ENCODE measurements around the gene STRAP. TPM values are rescaled to one million over a fixed set of nuclear protein-coding genes. Genes with fewer than 3 reads are reported as not detected.

Gene STRAP
- total and polyA plus RNA-seq, 2 experiments from 2014 or later = 229 to 403 TPM

DNA sequence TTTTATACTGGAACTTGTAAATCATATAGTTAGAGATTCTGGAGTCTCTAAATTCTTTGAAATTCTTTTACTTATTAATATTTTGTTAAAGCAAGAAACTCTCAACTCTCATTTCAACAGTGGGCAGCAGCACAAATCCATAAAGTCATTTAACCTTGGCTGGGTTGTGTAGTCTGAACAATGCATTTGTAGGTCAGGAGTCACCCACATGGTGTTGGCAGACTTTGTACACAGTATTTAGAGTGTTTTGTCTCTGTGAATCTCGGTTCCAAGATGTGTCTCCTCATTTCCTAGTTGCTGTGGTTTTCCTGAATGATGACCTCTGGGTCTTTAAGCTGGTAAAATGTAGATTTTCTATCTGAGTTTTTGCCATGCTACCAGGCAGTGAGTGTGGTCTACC lies 20.8 kb upstream of the STRAP start:
- DNase-seq (ENCODE audit: low spot score) = no peak
- Histone ChIP-seq H2AFZ (no peak overlapping the region), H3K4me1 (ENCODE audit: insufficient read depth) (peaks cover 12% of the 10 kb centered on the region; the same call in 1 of the 2 replicates), H3K4me2 (no peak overlapping the region), H3K4me3 (no peak overlapping the region), H3K27ac (ENCODE audit: low read depth) (no peak overlapping the region), H3K36me3 (ENCODE audit: insufficient read depth) (no peaks in the 10 kb centered on the region), H3K79me2 (replicated peaks; ENCODE audit: insufficient read depth) (no peaks in the 10 kb centered on the region), H3K27me3 (ENCODE audit: insufficient read depth) (no peaks in the 10 kb centered on the region), H4K20me1 (replicated peaks; ENCODE audit: insufficient read depth) (no peaks in the 10 kb centered on the region), H3K9me2 (ENCODE audit: insufficient read depth) (no peaks in the 10 kb centered on the region), H3F3A (replicated peaks; ENCODE audit: low read depth) (no peaks in the 10 kb centered on the region)
- no peak for TF ChIP-seq EZH2 (IDR thresholded peaks at IDR 0.05; ENCODE audit: low read depth, unreplicated experiment)
- no peak for ATAC-seq
- H3K4me3 Mint-ChIP-seq = no peak overlapping the region
- peaks cover 21% of the 10 kb centered on the region for H3K4me1 Mint-ChIP-seq
- peaks cover 1% of the 10 kb centered on the region for H3K27me3 Mint-ChIP-seq (ENCODE audit: insufficient read depth, low read depth, poor library complexity)
- H3K9me3 Mint-ChIP-seq = no peaks in the 10 kb centered on the region
- no peaks in the 10 kb centered on the region for H3K36me3 Mint-ChIP-seq (ENCODE audit: low read depth)
- H3K27ac Mint-ChIP-seq = no peak overlapping the region

DNA sequence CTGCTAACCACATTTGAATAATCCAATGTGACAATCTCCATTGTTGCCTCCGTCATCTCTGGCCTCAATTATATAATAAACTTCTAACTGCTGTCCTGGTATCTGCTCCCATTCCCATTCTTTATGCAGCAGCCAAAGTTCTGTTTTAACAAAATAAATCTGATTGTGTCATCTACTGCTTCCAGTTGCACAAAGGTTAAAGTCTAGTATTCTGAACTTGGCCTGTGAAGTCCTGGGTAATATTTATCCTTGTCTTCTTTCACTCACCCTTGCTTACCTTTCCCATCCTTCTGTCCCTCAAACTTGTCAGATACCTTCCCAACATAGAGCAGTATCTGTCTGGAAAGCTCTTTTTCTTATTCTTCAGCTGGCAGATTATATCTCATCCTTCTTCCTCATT lies 19.3 kb upstream of the STRAP start:
- Mint-ChIP-seq H3K9me3 (no peaks in the 10 kb centered on the region), H3K4me3 (no peak overlapping the region), H3K4me1 (peaks cover 21% of the 10 kb centered on the region), H3K27me3 (ENCODE audit: insufficient read depth, low read depth, poor library complexity) (peaks cover 1% of the 10 kb centered on the region), H3K27ac (no peak overlapping the region), H3K36me3 (ENCODE audit: low read depth) (no peaks in the 10 kb centered on the region)
- Histone ChIP-seq H3K36me3 (ENCODE audit: insufficient read depth) (no peaks in the 10 kb centered on the region), H3K4me2 (peak overlapping the region; percentile 12; the same call in 1 of the 2 replicates), H3K27ac (ENCODE audit: low read depth) (no peak overlapping the region), H4K20me1 (replicated peaks; ENCODE audit: insufficient read depth) (no peaks in the 10 kb centered on the region), H3K79me2 (replicated peaks; ENCODE audit: insufficient read depth) (no peaks in the 10 kb centered on the region), H3K27me3 (ENCODE audit: insufficient read depth) (no peaks in the 10 kb centered on the region), H3K4me1 (ENCODE audit: insufficient read depth) (peaks cover 12% of the 10 kb centered on the region; the same call in 1 of the 2 replicates), H3K4me3 (no peak overlapping the region), H3K9me2 (ENCODE audit: insufficient read depth) (no peaks in the 10 kb centered on the region), H3F3A (replicated peaks; ENCODE audit: low read depth) (no peaks in the 10 kb centered on the region), H2AFZ (peak overlapping the region; percentile 24; the same call in 1 of the 2 replicates)
- DNase-seq (ENCODE audit: low spot score) (no peak), ATAC-seq (no peak)
- no peak for TF ChIP-seq ZNF114 (CRISPR knock-in tag; IDR thresholded peaks at IDR 0.05)
- no peak for TF ChIP-seq STAT1 (IDR thresholded peaks at IDR 0.05; ENCODE audit: unreplicated experiment)

DNA sequence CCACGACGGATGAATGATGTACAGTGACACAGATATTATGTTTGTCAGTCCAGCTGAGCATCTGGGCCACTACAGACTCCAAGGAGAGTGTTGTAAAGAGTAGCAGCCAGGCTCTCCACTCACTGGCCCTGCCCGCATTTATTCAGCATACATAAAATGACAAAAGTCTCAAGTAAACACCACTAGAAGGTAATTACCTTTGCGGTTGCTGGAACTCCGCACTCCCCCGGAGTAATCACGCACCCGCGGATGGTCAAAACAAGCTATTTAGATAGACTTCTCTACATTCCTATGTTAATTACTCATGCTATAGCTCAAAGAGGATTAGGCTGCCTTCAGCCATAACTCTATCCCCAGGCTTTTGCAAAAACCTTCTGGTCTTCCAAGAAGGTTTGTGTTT lies 18.8 kb upstream of the STRAP start:
- peaks cover 19% of the 10 kb centered on the region for H3K4me1 Mint-ChIP-seq
- Histone ChIP-seq H2AFZ (peak overlapping the region; percentile 24; the same call in 1 of the 2 replicates), H3K9me2 (ENCODE audit: insufficient read depth) (no peaks in the 10 kb centered on the region), H4K20me1 (replicated peaks; ENCODE audit: insufficient read depth) (no peaks in the 10 kb centered on the region), H3F3A (replicated peaks; ENCODE audit: low read depth) (no peaks in the 10 kb centered on the region), H3K79me2 (replicated peaks; ENCODE audit: insufficient read depth) (no peaks in the 10 kb centered on the region), H3K27me3 (ENCODE audit: insufficient read depth) (no peaks in the 10 kb centered on the region), H3K4me1 (ENCODE audit: insufficient read depth) (peaks cover 12% of the 10 kb centered on the region; the same call in 1 of the 2 replicates), H3K27ac (ENCODE audit: low read depth) (no peak overlapping the region), H3K4me2 (peak overlapping the region; percentile 12), H3K36me3 (ENCODE audit: insufficient read depth) (no peaks in the 10 kb centered on the region), H3K4me3 (no peak overlapping the region)
- ATAC-seq = peak; percentile 87
- no peak overlapping the region for H3K4me3 Mint-ChIP-seq
- DNase-seq (ENCODE audit: low spot score) = peak; percentile 66
- no peaks in the 10 kb centered on the region for H3K9me3 Mint-ChIP-seq
- no peak overlapping the region for H3K27ac Mint-ChIP-seq
- H3K27me3 Mint-ChIP-seq (ENCODE audit: insufficient read depth, low read depth, poor library complexity) = peaks cover 1% of the 10 kb centered on the region
- H3K36me3 Mint-ChIP-seq (ENCODE audit: low read depth) = no peaks in the 10 kb centered on the region
- TF ChIP-seq, protein P1, sequence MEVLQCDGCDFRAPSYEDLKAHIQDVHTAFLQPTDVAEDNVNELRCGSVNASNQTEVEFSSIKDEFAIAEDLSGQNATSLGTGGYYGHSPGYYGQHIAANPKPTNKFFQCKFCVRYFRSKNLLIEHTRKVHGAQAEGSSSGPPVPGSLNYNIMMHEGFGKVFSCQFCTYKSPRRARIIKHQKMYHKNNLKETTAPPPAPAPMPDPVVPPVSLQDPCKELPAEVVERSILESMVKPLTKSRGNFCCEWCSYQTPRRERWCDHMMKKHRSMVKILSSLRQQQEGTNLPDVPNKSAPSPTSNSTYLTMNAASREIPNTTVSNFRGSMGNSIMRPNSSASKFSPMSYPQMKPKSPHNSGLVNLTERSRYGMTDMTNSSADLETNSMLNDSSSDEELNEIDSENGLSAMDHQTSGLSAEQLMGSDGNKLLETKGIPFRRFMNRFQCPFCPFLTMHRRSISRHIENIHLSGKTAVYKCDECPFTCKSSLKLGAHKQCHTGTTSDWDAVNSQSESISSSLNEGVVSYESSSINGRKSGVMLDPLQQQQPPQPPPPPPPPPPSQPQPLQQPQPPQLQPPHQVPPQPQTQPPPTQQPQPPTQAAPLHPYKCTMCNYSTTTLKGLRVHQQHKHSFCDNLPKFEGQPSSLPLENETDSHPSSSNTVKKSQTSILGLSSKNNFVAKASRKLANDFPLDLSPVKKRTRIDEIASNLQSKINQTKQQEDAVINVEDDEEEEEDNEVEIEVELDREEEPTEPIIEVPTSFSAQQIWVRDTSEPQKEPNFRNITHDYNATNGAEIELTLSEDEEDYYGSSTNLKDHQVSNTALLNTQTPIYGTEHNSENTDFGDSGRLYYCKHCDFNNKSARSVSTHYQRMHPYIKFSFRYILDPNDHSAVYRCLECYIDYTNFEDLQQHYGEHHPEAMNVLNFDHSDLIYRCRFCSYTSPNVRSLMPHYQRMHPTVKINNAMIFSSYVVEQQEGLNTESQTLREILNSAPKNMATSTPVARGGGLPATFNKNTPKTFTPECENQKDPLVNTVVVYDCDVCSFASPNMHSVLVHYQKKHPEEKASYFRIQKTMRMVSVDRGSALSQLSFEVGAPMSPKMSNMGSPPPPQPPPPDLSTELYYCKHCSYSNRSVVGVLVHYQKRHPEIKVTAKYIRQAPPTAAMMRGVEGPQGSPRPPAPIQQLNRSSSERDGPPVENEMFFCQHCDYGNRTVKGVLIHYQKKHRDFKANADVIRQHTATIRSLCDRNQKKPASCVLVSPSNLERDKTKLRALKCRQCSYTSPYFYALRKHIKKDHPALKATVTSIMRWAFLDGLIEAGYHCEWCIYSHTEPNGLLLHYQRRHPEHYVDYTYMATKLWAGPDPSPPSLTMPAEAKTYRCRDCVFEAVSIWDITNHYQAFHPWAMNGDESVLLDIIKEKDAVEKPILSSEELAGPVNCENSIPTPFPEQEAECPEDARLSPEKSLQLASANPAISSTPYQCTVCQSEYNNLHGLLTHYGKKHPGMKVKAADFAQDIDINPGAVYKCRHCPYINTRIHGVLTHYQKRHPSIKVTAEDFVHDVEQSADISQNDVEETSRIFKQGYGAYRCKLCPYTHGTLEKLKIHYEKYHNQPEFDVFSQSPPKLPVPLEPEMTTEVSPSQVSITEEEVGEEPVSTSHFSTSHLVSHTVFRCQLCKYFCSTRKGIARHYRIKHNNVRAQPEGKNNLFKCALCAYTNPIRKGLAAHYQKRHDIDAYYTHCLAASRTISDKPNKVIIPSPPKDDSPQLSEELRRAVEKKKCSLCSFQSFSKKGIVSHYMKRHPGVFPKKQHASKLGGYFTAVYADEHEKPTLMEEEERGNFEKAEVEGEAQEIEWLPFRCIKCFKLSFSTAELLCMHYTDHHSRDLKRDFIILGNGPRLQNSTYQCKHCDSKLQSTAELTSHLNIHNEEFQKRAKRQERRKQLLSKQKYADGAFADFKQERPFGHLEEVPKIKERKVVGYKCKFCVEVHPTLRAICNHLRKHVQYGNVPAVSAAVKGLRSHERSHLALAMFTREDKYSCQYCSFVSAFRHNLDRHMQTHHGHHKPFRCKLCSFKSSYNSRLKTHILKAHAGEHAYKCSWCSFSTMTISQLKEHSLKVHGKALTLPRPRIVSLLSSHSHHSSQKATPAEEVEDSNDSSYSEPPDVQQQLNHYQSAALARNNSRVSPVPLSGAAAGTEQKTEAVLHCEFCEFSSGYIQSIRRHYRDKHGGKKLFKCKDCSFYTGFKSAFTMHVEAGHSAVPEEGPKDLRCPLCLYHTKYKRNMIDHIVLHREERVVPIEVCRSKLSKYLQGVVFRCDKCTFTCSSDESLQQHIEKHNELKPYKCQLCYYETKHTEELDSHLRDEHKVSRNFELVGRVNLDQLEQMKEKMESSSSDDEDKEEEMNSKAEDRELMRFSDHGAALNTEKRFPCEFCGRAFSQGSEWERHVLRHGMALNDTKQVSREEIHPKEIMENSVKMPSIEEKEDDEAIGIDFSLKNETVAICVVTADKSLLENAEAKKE (CRISPR knock-in tag; IDR thresholded peaks at IDR 0.05) = no peak
- TF ChIP-seq EZH2phosphoT487 (IDR thresholded peaks at IDR 0.05; ENCODE audit: unreplicated experiment) = no peak
- no peak for TF ChIP-seq POLR2AphosphoS5 (IDR thresholded peaks at IDR 0.05; ENCODE audit: low read depth)
- no peak for TF ChIP-seq JUNB (IDR thresholded peaks at IDR 0.05; ENCODE audit: unreplicated experiment)
- no peak for TF ChIP-seq ZNF114 (CRISPR knock-in tag; IDR thresholded peaks at IDR 0.05)
- TF ChIP-seq EZH2 (IDR thresholded peaks at IDR 0.05; ENCODE audit: low read depth, unreplicated experiment) = no peak
- TF ChIP-seq ZNF331 (CRISPR knock-in tag; IDR thresholded peaks at IDR 0.05; ENCODE audit: low read depth) = no peak
- TF ChIP-seq, protein P2, sequence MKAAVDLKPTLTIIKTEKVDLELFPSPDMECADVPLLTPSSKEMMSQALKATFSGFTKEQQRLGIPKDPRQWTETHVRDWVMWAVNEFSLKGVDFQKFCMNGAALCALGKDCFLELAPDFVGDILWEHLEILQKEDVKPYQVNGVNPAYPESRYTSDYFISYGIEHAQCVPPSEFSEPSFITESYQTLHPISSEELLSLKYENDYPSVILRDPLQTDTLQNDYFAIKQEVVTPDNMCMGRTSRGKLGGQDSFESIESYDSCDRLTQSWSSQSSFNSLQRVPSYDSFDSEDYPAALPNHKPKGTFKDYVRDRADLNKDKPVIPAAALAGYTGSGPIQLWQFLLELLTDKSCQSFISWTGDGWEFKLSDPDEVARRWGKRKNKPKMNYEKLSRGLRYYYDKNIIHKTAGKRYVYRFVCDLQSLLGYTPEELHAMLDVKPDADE (IDR thresholded peaks at IDR 0.05) = no peak
